SU-DHL-6 (cell line): Measurements from ENCODE around the gene ERVMER34-1.

Experiments
- CTCF ChIP-seq: fragments of 200-600 bp; sonication (generic); IDR thresholded peaks from one replicate; pipeline ENCODE4 v1.5.1; 2017; ENCODE audit warnings: antibody characterized with exemption, mild to moderate bottlenecking, low read length, moderate library complexity; ENCODE audit not compliant: insufficient read depth, poor library complexity, severe bottlenecking
- EZH2phosphoT487 ChIP-seq: fragments of 200-600 bp; sonication (generic), shearing (Covaris generic); conservative IDR thresholded peaks from 2 replicates; pipeline ENCODE4 v1.6.1; 2018; ENCODE audit warnings: mild to moderate bottlenecking, antibody characterized with exemption, low read length, moderate library complexity, mixed read lengths

GRCh38 chr4:52760256-52760655 is 9.0 kb upstream of the ERVMER34-1 start:
- TF ChIP-seq CTCF (no peak), EZH2phosphoT487 (no peak)
